ENCODE measurements around the gene MRPS9. TPM values are rescaled to one million over a fixed set of nuclear protein-coding genes. Genes with fewer than 3 reads are reported as not detected.
A peak's percentile ranks its signal among the peaks of the same experiment; 100 is the strongest.

The MRPS9 gene
- total and polyA plus RNA-seq, 2 of the 13 experiments (the other 11 are each of a cell fraction or from before 2014, with no cell fraction given) = 31.2 to 91.8 TPM

- TF ChIP-seq KIAA2018 (CRISPR knock-in tag; IDR thresholded peaks at IDR 0.05; ENCODE audit: borderline replicate concordance) = no peak
- no peak for TF ChIP-seq SOX13 (IDR thresholded peaks at IDR 0.05)
- 0 out of 4 replicates have a peak, but pooled peaks of 1 of the 2 experiments have one; percentile 37 for TF ChIP-seq SOX13 (CRISPR knock-in tag; conservative IDR thresholded peaks at IDR 0.05 in 1 of 2, IDR thresholded peaks at IDR 0.05 in 1 of 2)
- TF ChIP-seq ZNF225 (CRISPR knock-in tag; IDR thresholded peaks at IDR 0.05) = no peak
- no peak for TF ChIP-seq ZUFSP (CRISPR knock-in tag; IDR thresholded peaks at IDR 0.05; ENCODE audit: borderline replicate concordance)
- no peak for TF ChIP-seq CREBL2 (CRISPR knock-in tag; IDR thresholded peaks at IDR 0.05; ENCODE audit: borderline replicate concordance)
- TF ChIP-seq PRMT3 (CRISPR knock-in tag; IDR thresholded peaks at IDR 0.05; ENCODE audit: borderline replicate concordance, low read depth) = no peak
- TF ChIP-seq SP4 (CRISPR knock-in tag; IDR thresholded peaks at IDR 0.05) = no peak
- TF ChIP-seq YEATS2 (CRISPR knock-in tag; IDR thresholded peaks at IDR 0.05; ENCODE audit: borderline replicate concordance) = no peak
- TF ChIP-seq BATF2 (CRISPR knock-in tag; IDR thresholded peaks at IDR 0.05) = no peak
- TF ChIP-seq CHCHD3 (CRISPR knock-in tag; IDR thresholded peaks at IDR 0.05) = no peak
- no peak for TF ChIP-seq PHF8 (CRISPR knock-in tag; IDR thresholded peaks at IDR 0.05)
- TF ChIP-seq SMAD3 (CRISPR knock-in tag; IDR thresholded peaks at IDR 0.05) = no peak
- TF ChIP-seq EP300 (IDR thresholded peaks at IDR 0.05; ENCODE audit: low read depth in 2 of 2, low read length in 2 of 2) = 0 out of 4 replicates have a peak, but pooled peaks of 1 of the 2 experiments have one; percentile 33
- TF ChIP-seq EP300 (CRISPR knock-in tag; IDR thresholded peaks at IDR 0.05; ENCODE audit: borderline replicate concordance) = no peak
- TF ChIP-seq JUN (CRISPR knock-in tag; IDR thresholded peaks at IDR 0.05) = no peak
- TF ChIP-seq THAP11 (CRISPR knock-in tag; IDR thresholded peaks at IDR 0.05) = no peak
- TF ChIP-seq ZBTB38 (CRISPR knock-in tag; IDR thresholded peaks at IDR 0.05) = no peak
- no peak for TF ChIP-seq POLR2AphosphoS2 (IDR thresholded peaks at IDR 0.05; ENCODE audit: low read depth, low read length)
- no peak for TF ChIP-seq TBP (CRISPR knock-in tag; IDR thresholded peaks at IDR 0.05)
These were observed 14.9 kb downstream of the MRPS9 start (continued) for GRCh38 chr2:105052773-105053172.

All from HepG2 (cell line).